GM12801 (cell line): Measurements from ENCODE around the gene ATG13.

Experiments
- TF ChIP-seq, protein P1 (sequence below): IDR thresholded peaks from one replicate; pipeline ENCODE4 v1.5.1; 2011; ENCODE audit warnings: control low read depth; ENCODE audit not compliant: insufficient read length; ENCODE audit errors: extremely low read depth

The ATG13 gene

DNA sequence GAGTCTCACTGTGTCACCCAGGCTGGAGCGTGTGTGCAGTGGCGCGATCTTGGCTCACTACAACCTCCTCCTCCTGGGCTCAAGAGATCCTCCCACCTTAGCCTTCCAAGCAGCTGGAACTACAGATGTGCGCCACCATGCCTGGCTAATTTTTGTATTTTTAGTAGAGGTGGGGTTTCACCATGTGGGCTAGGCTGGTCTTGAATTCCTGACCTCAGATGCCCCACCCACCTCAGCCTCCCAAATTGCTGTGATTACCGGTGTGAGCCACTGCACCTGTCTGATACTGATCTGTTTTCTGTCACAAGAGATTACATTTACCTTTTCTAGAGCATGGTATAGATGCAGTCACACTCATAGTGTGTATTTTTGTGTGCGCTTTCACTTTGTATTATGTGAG lies 11.6 kb downstream of the ATG13 start:
- TF ChIP-seq, protein P1, sequence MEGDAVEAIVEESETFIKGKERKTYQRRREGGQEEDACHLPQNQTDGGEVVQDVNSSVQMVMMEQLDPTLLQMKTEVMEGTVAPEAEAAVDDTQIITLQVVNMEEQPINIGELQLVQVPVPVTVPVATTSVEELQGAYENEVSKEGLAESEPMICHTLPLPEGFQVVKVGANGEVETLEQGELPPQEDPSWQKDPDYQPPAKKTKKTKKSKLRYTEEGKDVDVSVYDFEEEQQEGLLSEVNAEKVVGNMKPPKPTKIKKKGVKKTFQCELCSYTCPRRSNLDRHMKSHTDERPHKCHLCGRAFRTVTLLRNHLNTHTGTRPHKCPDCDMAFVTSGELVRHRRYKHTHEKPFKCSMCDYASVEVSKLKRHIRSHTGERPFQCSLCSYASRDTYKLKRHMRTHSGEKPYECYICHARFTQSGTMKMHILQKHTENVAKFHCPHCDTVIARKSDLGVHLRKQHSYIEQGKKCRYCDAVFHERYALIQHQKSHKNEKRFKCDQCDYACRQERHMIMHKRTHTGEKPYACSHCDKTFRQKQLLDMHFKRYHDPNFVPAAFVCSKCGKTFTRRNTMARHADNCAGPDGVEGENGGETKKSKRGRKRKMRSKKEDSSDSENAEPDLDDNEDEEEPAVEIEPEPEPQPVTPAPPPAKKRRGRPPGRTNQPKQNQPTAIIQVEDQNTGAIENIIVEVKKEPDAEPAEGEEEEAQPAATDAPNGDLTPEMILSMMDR = no peak

DNA sequence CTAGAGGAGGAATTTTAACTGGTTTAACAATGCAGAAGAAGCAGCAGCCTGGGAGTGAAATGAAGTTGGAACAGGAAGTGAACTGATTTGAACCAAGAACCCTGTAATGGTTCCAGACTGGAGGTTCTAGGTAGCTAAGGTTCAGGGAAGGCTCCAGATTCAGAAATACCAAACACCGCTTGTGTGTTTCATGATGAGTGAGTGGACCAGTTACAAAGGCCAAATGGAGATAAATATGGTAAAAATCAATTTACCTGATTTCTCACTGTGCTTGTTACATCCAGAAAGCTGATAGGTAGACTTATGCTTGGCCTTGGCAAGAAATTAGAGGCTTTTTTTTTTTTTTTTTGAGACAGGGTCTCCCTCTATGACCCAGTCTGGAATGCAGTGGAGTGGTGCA lies 12.9 kb downstream of the ATG13 start:
- TF ChIP-seq, protein P1 = no peak

DNA sequence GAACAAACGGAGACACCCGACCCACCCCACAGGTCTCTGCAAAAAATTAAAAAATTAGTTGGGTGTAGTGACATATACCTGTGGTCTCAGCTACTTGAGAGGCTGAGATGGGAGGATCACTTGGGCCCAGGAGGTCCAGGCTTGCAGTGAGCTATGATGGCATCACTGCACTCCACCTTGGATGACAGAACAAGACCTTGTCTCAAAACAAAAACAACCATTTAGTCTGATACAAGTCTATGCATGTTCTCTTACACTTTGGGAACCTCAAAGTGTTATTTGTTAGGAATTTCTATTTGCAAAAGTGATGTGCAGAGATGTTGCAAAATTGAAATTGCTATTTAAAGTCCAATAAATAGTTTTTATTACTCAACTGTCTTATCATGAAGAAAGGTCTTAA lies 14.3 kb downstream of the ATG13 start:
- TF ChIP-seq, protein P1 = no peak

DNA sequence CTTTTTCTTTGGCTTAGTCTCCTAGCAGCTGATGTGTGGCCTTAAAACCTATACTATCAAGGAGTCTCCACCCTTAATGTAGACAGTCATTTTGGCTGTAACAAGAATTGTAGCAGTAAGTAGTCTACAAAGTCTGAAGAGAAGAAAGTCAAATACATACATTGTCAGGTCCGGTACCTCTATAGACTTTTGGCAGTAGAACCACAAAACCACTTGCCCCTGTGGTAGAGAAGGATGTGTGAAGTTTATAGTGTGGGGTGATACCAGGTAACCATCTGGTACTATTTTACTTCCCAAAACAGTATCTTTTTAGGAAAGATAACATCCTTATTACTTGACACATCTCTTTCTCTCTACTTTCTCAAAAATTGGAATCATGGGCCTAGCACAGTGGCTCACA lies 15.1 kb downstream of the ATG13 start:
- TF ChIP-seq, protein P1 = no peak

DNA sequence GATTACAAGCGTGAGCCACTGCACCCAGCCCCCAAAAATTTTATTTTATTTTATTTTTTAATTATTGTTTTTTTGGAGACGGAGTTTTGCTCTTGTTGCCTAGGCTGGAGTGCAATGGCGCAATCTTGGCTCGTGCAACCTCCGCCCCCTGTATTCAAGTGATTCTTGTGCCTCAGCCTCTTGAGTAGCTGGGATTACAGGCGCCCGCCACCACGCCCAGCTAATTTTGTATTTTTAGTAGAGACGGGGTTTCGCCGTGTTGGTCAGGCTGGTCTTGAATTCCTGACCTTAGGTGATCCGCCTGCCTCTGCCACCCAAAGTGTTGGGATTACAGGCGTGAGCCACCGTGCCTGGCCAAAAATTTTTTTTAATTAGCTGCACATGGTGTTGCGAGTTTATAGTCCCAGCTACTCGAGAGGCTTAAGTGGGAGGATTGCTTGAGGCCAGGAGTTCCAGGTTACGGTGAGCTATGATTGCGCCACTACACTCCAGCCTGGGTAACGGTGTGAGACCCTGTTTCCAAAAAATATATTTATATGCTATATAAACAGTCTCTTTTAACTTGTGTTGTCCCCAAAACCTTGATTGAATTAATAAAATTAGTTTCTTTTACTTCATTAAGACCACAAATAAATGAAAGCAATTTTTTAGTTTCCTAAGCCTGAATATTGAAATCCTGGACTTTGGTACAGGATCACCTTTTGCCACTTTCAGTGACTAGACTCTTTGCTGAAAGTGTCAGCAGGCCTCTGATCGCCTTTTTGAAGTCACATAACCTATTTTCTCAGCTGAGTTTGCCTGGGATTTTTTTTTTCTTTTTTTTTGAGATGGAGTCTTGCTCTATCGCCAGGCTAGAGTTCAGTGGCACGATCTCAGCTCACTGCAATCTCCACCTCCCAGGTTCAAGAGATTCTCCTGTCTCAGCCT lies 16.2 kb downstream of the ATG13 start:
- TF ChIP-seq, protein P1 = no peak

DNA sequence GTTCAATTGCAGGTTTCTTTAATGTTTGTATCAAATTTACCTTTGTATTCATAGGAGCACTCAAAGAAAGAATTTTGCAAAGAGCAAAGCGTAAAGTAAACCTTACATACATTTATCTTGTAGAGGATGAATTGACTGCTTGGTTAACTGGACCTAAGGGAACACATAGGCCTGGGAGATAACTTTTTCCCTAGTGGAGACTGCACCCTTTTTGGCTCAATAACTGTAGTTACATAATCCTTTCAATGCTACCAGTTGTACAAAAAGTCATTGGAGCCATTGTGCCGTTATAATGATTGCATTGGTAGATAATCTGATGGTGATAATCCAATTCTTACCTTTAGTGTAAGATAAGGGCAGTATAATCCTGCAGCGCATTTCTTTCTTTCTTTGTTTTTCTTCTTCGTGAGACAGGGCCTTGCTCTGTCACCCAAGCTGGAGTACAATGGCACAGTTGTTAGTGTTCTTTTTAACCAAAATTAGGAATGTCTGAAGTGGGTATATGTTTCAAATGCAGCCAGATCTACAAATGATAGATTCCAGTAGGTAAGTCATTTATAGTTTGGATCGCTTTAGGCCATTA lies 18.3 kb downstream of the ATG13 start:
- TF ChIP-seq, protein P1 = no peak

DNA sequence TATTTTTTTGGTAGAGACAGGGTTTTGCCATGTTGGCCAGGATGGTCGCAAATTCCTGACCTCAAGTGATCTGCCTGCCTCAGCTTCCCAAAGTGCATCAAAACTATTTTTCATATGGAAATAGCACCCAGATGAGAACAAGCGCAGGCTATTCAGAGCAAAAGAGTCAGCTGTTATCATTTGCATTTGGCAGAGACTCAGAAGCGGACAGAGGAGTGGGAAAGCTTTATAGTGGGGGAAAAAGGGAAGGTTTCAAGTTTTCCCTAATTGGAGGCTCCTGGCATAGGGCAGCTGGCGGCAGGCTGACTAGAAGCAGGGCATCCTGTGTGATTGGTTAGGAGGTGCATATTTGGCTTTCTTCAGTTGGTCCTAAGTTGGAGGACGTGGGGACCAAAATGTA lies 20.2 kb downstream of the ATG13 start:
- TF ChIP-seq, protein P1 = no peak
